ENCODE results near the gene MKLN1. TPM values are rescaled to one million over a fixed set of nuclear protein-coding genes. Genes with fewer than 3 reads are reported as not detected.

MKLN1 gene
- polyA plus RNA-seq, 1 experiment, result 25.6 TPM

DNA sequence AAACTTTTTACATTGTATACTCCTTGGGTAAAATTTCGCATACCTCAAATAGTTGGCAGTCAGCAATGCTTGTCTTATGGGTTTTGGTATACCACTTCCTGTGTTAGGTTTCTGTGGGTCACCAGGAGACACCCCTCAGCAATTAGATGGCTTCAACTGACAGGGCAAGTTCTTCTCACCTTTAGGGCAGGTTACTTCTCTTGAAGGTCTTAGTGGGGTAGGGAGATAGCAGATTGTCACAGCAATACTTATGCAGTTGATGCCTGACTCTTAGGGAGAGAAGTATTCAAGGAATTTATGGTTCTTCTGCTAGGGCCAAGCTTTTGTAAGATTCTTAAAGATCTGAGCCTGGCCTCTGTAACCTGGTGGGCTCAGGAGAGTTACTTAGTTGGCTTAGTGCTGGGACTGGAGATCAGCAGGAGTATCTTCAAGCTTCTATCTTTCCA lies 42.9 kb downstream of the MKLN1 start:
- Histone ChIP-seq H3K4me3 (ENCODE audit: low read depth, low read length) (no peak overlapping the region), H3K36me3 (ENCODE audit: control insufficient read depth, insufficient read depth, low read length) (no peaks in the 10 kb centered on the region), H3K27me3 (ENCODE audit: control insufficient read depth, insufficient read depth, low read length) (no peaks in the 10 kb centered on the region)
- ChIA-PET CTCF (no interaction called here), POLR2A (no interaction called here)
- DNase-seq (ENCODE audit: low read depth), result no peak
- TF ChIP-seq, protein P1, sequence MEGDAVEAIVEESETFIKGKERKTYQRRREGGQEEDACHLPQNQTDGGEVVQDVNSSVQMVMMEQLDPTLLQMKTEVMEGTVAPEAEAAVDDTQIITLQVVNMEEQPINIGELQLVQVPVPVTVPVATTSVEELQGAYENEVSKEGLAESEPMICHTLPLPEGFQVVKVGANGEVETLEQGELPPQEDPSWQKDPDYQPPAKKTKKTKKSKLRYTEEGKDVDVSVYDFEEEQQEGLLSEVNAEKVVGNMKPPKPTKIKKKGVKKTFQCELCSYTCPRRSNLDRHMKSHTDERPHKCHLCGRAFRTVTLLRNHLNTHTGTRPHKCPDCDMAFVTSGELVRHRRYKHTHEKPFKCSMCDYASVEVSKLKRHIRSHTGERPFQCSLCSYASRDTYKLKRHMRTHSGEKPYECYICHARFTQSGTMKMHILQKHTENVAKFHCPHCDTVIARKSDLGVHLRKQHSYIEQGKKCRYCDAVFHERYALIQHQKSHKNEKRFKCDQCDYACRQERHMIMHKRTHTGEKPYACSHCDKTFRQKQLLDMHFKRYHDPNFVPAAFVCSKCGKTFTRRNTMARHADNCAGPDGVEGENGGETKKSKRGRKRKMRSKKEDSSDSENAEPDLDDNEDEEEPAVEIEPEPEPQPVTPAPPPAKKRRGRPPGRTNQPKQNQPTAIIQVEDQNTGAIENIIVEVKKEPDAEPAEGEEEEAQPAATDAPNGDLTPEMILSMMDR (IDR thresholded peaks at IDR 0.05; ENCODE audit: insufficient read depth, low read depth, low read length), result no peak

DNA sequence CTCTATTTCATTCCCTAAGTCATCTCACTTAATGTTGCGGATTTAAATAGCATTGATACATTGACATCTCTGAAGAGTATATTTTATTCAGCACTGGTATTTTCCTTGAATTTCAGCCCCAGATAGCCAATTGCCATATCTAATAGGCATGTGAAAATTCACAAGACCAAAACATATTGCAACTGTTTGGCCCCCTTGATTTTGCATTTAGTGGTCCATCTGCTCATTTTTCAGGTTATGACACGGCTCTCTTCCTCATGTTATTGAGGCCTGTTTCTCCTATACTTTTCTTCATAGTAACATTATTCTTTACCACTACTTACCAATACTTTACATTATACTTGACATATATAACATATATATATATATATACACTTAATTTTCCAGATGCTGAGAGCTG lies 43.7 kb downstream of the MKLN1 start:
- TF ChIP-seq, protein P1 (IDR thresholded peaks at IDR 0.05; ENCODE audit: insufficient read depth, low read depth, low read length), result no peak
- Histone ChIP-seq H3K4me3 (ENCODE audit: low read depth, low read length) (no peak overlapping the region), H3K36me3 (ENCODE audit: control insufficient read depth, insufficient read depth, low read length) (no peaks in the 10 kb centered on the region), H3K27me3 (ENCODE audit: control insufficient read depth, insufficient read depth, low read length) (no peaks in the 10 kb centered on the region)
- ChIA-PET CTCF (interaction anchor here (0.6 kb wide), 1 partner anchor 67 kb away, joined by 4 read pairs; no protein-coding TSS in a partner anchor), POLR2A (no interaction called here)
- DNase-seq (ENCODE audit: low read depth), result no peak

DNA sequence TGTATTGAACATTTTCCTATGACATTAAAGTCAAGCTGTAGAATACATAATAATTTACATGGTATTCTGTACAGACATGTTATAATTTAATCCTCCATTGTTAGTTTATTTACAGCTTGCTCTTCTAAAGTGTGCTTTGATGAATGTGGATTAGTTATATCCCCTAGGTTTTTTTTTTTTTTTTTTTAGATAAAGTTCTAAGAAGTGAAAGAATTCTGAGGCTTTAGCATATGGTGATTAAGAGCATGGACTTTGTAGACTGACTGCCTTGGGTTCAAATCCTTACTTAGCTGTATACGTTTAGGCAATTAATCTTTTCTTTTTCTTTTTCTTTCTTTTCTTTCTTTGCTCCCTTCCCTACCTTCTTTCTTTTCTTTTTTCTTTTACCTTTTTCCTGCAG lies 44.9 kb downstream of the MKLN1 start:
- no peaks in the 10 kb centered on the region for H3K27me3 ChIP-seq (ENCODE audit: control insufficient read depth, insufficient read depth, low read length)
- ChIA-PET CTCF (interaction anchor here (0.9 kb wide), 1 partner anchor 476 kb away, joined by 3 read pairs; no protein-coding TSS in a partner anchor), POLR2A (no interaction called here)
- H3K4me3 ChIP-seq (ENCODE audit: low read depth, low read length), result no peak overlapping the region
- H3K36me3 ChIP-seq (ENCODE audit: control insufficient read depth, insufficient read depth, low read length), result no peaks in the 10 kb centered on the region
- no peak for DNase-seq (ENCODE audit: low read depth)
- TF ChIP-seq, protein P1 (IDR thresholded peaks at IDR 0.05; ENCODE audit: insufficient read depth, low read depth, low read length), result no peak

DNA sequence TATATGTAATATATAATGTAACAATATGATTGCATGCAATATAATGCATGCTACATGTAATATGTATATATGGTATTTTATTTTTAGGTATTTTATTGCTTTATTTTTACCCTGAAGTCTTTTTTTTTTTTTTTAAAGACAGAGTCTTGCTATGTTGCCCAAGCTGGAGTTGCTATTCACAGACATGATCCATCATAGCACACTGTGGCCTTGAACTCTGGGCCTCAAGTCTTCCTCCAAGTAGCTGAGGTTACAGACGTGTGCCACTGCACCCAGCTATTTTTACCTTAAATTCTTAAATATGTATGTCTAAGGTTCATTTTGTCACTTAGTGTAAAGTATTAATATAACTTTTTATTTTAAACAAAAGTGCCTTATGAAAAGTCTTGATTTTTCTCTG lies 47.1 kb downstream of the MKLN1 start:
- CTCF ChIA-PET, result no interaction called here
- TF ChIP-seq, protein P1 (IDR thresholded peaks at IDR 0.05; ENCODE audit: insufficient read depth, low read depth, low read length), result no peak
- DNase-seq (ENCODE audit: low read depth), result no peak
- no peaks in the 10 kb centered on the region for H3K27me3 ChIP-seq (ENCODE audit: control insufficient read depth, insufficient read depth, low read length)
- no peak overlapping the region for H3K4me3 ChIP-seq (ENCODE audit: low read depth, low read length)
- POLR2A ChIA-PET, result no interaction called here
- no peaks in the 10 kb centered on the region for H3K36me3 ChIP-seq (ENCODE audit: control insufficient read depth, insufficient read depth, low read length)

DNA sequence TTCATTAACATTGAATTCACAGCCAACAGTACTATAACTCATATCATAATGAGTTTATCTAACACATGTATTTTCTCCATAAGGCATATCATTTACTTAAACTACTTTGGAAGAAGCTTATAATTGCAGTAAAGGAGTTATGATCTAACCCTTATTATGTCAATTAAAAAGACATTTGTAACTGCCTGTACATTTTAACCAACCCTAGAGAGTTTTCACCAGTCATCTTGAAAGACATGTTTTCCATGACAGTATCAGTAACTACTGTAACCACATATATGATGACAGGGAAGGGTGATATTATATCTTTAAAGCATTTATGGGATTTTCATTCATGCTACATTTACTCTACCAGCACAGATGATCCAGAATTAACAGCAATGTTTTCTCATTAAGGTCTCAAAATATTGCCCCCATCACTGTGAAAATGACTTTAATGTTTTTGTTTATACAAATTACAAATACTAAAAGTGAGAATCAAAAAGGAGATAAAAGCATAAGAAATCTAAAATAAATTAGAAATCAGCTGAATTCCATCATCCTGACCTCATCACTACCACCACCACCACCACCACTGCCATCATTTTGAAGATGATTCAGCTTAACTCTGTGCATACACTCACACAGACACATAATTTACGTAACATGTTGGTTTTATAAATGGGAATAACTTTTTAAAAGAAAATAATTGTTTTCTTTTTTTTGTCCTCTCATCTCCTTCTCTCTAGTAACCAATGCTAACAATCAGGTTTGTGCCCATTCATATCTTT lies 53.6 kb downstream of the MKLN1 start:
- TF ChIP-seq, protein P1 (IDR thresholded peaks at IDR 0.05; ENCODE audit: insufficient read depth, low read depth, low read length), result no peak
- Histone ChIP-seq H3K36me3 (ENCODE audit: control insufficient read depth, insufficient read depth, low read length) (no peaks in the 10 kb centered on the region), H3K4me3 (ENCODE audit: low read depth, low read length) (no peak overlapping the region), H3K27me3 (ENCODE audit: control insufficient read depth, insufficient read depth, low read length) (no peaks in the 10 kb centered on the region)
- ChIA-PET POLR2A (no interaction called here), CTCF (interaction anchor here (1.1 kb wide), 1 partner anchor 16 kb away, joined by 3 read pairs; no protein-coding TSS in a partner anchor)
- no peak for DNase-seq (ENCODE audit: low read depth)
